Naive B cell (primary cell): ENCODE data around the gene ARL13B. TPM values are rescaled to one million over a fixed set of nuclear protein-coding genes. Genes with fewer than 3 reads are reported as not detected.

Experiments used
- polyA plus RNA-seq, 6 donors: library from polyadenylated mRNA; unstranded; fragments of 300-500 nt; fragmentation: Illumina TruSeq; gene quantifications; one replicate each; pipeline ENCODE4 v1.2.3, GENCODE V29; 2021; ENCODE audit warnings: low read depth in 6 of 6

Gene ARL13B
- polyA plus RNA-seq, 6 donors from 2014 or later = 4.4 to 13.8 (median 7.4) TPM

Other genes with a start within 250 kb of the ARL13B start
- gene PROS1, start 6.3 kb upstream of the ARL13B start, polyA plus RNA-seq = under 1 TPM in 4 of 6 donors, not detected in 2; 0.31 to 0.68 (median 0.43) TPM
- gene STX19, start 48.4 kb downstream of the ARL13B start, polyA plus RNA-seq = not detected
- 1 to 10 TPM; 1.8 to 4.6 (median 3.1) TPM for gene DHFR2, start 82.8 kb downstream of the ARL13B start, polyA plus RNA-seq
- gene NSUN3, start 82.9 kb downstream of the ARL13B start, polyA plus RNA-seq = 10 to 100 TPM; 12.0 to 17.9 (median 14.9) TPM